ENCODE data around the gene XNDC1N.

XNDC1N gene

GRCh38 chr11:71946144-71946571 is 17.8 kb upstream of the XNDC1N start:
- Mint-ChIP-seq H3K4me3 (no peak overlapping the region), H3K9me3 (no peaks in the 10 kb centered on the region), H3K36me3 (ENCODE audit: low read depth) (peaks cover 48% of the 10 kb centered on the region), H3K27ac (peak overlapping the region; percentile 84), H3K27me3 (no peaks in the 10 kb centered on the region), H3K4me1 (ENCODE audit: low read depth) (peaks cover 33% of the 10 kb centered on the region)
- no peak for DNase-seq

GRCh38 chr11:71940561-71941219 is 12.3 kb upstream of the XNDC1N start:
- Mint-ChIP-seq H3K9me3 (no peaks in the 10 kb centered on the region), H3K4me1 (ENCODE audit: low read depth) (peaks cover 18% of the 10 kb centered on the region)
- no peak for DNase-seq

GRCh38 chr11:71937826-71938225 is 9.4 kb upstream of the XNDC1N start:
- Mint-ChIP-seq H3K4me1 (ENCODE audit: low read depth) (peaks cover 26% of the 10 kb centered on the region), H3K36me3 (ENCODE audit: low read depth) (peaks cover 29% of the 10 kb centered on the region), H3K4me3 (no peak overlapping the region), H3K27me3 (no peaks in the 10 kb centered on the region), H3K9me3 (no peaks in the 10 kb centered on the region), H3K27ac (no peak overlapping the region)
- no peak for DNase-seq

More at GRCh38 chr11:71940561-71941219, 12.3 kb upstream of the XNDC1N start:
- Mint-ChIP-seq H3K4me3 (no peak overlapping the region), H3K27ac (no peak overlapping the region), H3K27me3 (no peaks in the 10 kb centered on the region), H3K36me3 (ENCODE audit: low read depth) (peaks cover 43% of the 10 kb centered on the region)

GRCh38 chr11:71936825-71937224 is 8.4 kb upstream of the XNDC1N start:
- Mint-ChIP-seq H3K27me3 (no peaks in the 10 kb centered on the region), H3K36me3 (ENCODE audit: low read depth) (peaks cover 29% of the 10 kb centered on the region), H3K4me3 (no peak overlapping the region), H3K4me1 (ENCODE audit: low read depth) (peaks cover 34% of the 10 kb centered on the region), H3K9me3 (no peaks in the 10 kb centered on the region), H3K27ac (no peak overlapping the region)
- no peak for DNase-seq

- H3K9me3 Mint-ChIP-seq: no peaks in the 10 kb centered on the region
- H3K4me3 Mint-ChIP-seq: no peak overlapping the region
- H3K36me3 Mint-ChIP-seq (ENCODE audit: low read depth): peaks cover 36% of the 10 kb centered on the region
- H3K27me3 Mint-ChIP-seq: no peaks in the 10 kb centered on the region
- peaks cover 48% of the 10 kb centered on the region for H3K4me1 Mint-ChIP-seq (ENCODE audit: low read depth)
- no peak for DNase-seq
- H3K27ac Mint-ChIP-seq: no peak overlapping the region
Observed at GRCh38 chr11:71935338-71935925, 7.0 kb upstream of the XNDC1N start.

- Mint-ChIP-seq H3K4me3 (no peak overlapping the region), H3K27ac (peak overlapping the region; percentile 63), H3K4me1 (ENCODE audit: low read depth) (peaks cover 58% of the 10 kb centered on the region), H3K9me3 (no peaks in the 10 kb centered on the region), H3K36me3 (ENCODE audit: low read depth) (peaks cover 36% of the 10 kb centered on the region), H3K27me3 (no peaks in the 10 kb centered on the region)
- DNase-seq: no peak
Observed at GRCh38 chr11:71934213-71934612, 5.8 kb upstream of the XNDC1N start.

GRCh38 chr11:71933141-71933933 is 4.9 kb upstream of the XNDC1N start:
- Mint-ChIP-seq H3K27ac (no peak overlapping the region), H3K9me3 (no peaks in the 10 kb centered on the region), H3K4me1 (ENCODE audit: low read depth) (peaks cover 57% of the 10 kb centered on the region), H3K36me3 (ENCODE audit: low read depth) (peaks cover 38% of the 10 kb centered on the region), H3K27me3 (no peaks in the 10 kb centered on the region), H3K4me3 (no peak overlapping the region)
- DNase-seq: no peak

- no peak for DNase-seq
- Mint-ChIP-seq H3K36me3 (ENCODE audit: low read depth) (peaks cover 46% of the 10 kb centered on the region), H3K9me3 (no peaks in the 10 kb centered on the region), H3K27me3 (no peaks in the 10 kb centered on the region), H3K27ac (peak overlapping the region; percentile 99), H3K4me3 (peak overlapping the region; percentile 97), H3K4me1 (ENCODE audit: low read depth) (peaks cover 65% of the 10 kb centered on the region)
Observed at GRCh38 chr11:71931245-71931602, 2.8 kb upstream of the XNDC1N start.

- H3K27me3 Mint-ChIP-seq: no peaks in the 10 kb centered on the region
- DNase-seq: no peak
- peak overlapping the region; percentile 97 for H3K4me3 Mint-ChIP-seq
- H3K4me1 Mint-ChIP-seq (ENCODE audit: low read depth): peaks cover 65% of the 10 kb centered on the region
- peak overlapping the region; percentile 99 for H3K27ac Mint-ChIP-seq
- no peaks in the 10 kb centered on the region for H3K9me3 Mint-ChIP-seq
- peaks cover 45% of the 10 kb centered on the region for H3K36me3 Mint-ChIP-seq (ENCODE audit: low read depth)
Observed at GRCh38 chr11:71930556-71931244, 2.3 kb upstream of the XNDC1N start.

GRCh38 chr11:71929491-71929890 is 1.1 kb upstream of the XNDC1N start:
- Mint-ChIP-seq H3K9me3 (no peaks in the 10 kb centered on the region), H3K27me3 (no peaks in the 10 kb centered on the region), H3K27ac (peak overlapping the region; percentile 99), H3K4me3 (peak overlapping the region; percentile 97), H3K36me3 (ENCODE audit: low read depth) (peaks cover 50% of the 10 kb centered on the region), H3K4me1 (ENCODE audit: low read depth) (peaks cover 60% of the 10 kb centered on the region)
- DNase-seq: no peak

GRCh38 chr11:71928737-71929443 is 496 bp upstream of the XNDC1N start, which contains the start of gene RNF121:
Gene RNF121 (plus strand): TSS chr11:71929046. CDS start chr11:71929062, 16 bp downstream.
- peaks cover 54% of the 10 kb centered on the region for H3K4me1 Mint-ChIP-seq (ENCODE audit: low read depth)
- peaks cover 53% of the 10 kb centered on the region for H3K36me3 Mint-ChIP-seq (ENCODE audit: low read depth)
- H3K27me3 Mint-ChIP-seq: no peaks in the 10 kb centered on the region

GRCh38 chr11:71917646-71918140 is 10.7 kb downstream of the XNDC1N start:
- H3K4me1 Mint-ChIP-seq (ENCODE audit: low read depth): peaks cover 5% of the 10 kb centered on the region
- H3K36me3 Mint-ChIP-seq (ENCODE audit: low read depth): peaks cover 78% of the 10 kb centered on the region
- H3K4me3 Mint-ChIP-seq: no peak overlapping the region
- H3K9me3 Mint-ChIP-seq: no peaks in the 10 kb centered on the region
- no peak overlapping the region for H3K27ac Mint-ChIP-seq
- H3K27me3 Mint-ChIP-seq: no peaks in the 10 kb centered on the region
- DNase-seq: no peak

More at GRCh38 chr11:71928737-71929443, 496 bp upstream of the XNDC1N start, which contains the start of gene RNF121:
- peak within 1 kb of the TSS; percentile 97 for H3K4me3 Mint-ChIP-seq
- no peaks in the 10 kb centered on the region for H3K9me3 Mint-ChIP-seq
- peak within 1 kb of the TSS; percentile 99 for H3K27ac Mint-ChIP-seq
- peak; percentile 97 for DNase-seq

- Mint-ChIP-seq H3K27me3 (no peaks in the 10 kb centered on the region), H3K36me3 (ENCODE audit: low read depth) (peaks cover 88% of the 10 kb centered on the region), H3K4me1 (ENCODE audit: low read depth) (peaks cover 17% of the 10 kb centered on the region), H3K27ac (peak overlapping the region; percentile 24), H3K9me3 (no peaks in the 10 kb centered on the region), H3K4me3 (no peak overlapping the region)
- DNase-seq: no peak
Observed at GRCh38 chr11:71914617-71915189, 13.7 kb downstream of the XNDC1N start.

All from activated T-cell treated with anti-CD3 and anti-CD28 coated beads, Interleukin-2, amount 50 U/mL, for 24 hours (primary cell).